Fibroblast of mammary gland (primary cell): ENCODE results near the gene ESRRA.
A peak's percentile ranks its signal among the peaks of the same experiment; 100 is the strongest.

Source experiments
- DNase-seq: peaks from one replicate; pipeline ENCODE4 v3.0.0-alpha.2; 2010; ENCODE audit warnings: low read depth
- H3K4me3 ChIP-seq: 2 replicates; pipeline ENCODE4 v1.5.1; 2011; ENCODE audit warnings: low read depth, mild to moderate bottlenecking, low read length, moderate library complexity; ENCODE audit not compliant: control insufficient read depth
- TF ChIP-seq, protein P1 (sequence below): conservative IDR thresholded peaks from 2 replicates; pipeline ENCODE4 v1.5.1; 2011; ENCODE audit warnings: low read depth, low read length, inconsistent platforms; ENCODE audit not compliant: control insufficient read depth, insufficient read depth

ESRRA gene

DNA sequence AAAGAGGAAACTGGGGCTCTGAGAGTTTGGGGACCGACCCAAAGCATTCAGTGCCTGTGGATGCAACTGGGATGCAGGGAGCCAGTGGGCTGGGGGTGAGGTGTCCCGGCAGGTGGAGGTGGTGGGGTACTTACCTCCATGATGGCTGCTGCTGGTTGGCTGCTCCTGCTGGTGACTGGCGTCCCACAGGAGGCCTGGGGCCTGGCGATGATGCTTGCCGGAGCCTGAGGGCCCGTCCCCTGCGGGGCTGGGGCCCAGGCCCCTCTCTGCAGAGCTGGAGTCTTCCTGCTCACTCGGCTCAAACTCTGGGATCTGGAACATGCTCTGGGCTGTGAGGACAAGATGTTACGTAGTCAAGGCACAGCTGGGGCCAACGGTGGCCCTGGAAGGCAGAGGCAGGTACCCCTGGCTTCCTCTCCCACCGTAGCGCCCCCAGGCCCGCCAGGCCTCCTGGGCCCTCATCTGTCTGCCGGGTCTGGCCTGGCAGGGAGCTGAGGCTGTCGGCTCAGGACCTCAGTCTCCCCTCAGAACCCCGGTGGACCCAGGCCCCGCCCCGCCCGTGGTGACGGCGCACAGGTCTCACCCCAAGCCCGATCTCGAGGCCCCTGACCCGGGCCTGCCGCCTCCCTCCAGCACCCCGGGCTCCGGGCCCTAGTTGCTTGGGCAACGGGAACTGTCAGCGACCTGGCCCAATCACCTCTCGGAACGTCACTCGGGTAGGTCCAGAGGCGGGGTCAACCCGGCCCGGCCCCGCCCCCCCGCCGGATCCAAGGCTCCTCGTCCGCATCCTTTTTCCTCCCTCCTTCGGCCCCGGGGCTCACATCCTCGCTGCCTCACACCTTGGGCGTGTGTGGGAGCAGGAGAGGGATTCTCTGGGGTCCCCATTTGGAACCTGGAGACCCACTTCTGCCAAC, 21.0 kb upstream of the ESRRA start, which contains the start of gene BAD:
TSS of gene BAD (minus strand) at position 618 of the 914 bp plus-strand sequence. CDS start at position 321, 297 bp downstream.
- TF ChIP-seq, protein P1, sequence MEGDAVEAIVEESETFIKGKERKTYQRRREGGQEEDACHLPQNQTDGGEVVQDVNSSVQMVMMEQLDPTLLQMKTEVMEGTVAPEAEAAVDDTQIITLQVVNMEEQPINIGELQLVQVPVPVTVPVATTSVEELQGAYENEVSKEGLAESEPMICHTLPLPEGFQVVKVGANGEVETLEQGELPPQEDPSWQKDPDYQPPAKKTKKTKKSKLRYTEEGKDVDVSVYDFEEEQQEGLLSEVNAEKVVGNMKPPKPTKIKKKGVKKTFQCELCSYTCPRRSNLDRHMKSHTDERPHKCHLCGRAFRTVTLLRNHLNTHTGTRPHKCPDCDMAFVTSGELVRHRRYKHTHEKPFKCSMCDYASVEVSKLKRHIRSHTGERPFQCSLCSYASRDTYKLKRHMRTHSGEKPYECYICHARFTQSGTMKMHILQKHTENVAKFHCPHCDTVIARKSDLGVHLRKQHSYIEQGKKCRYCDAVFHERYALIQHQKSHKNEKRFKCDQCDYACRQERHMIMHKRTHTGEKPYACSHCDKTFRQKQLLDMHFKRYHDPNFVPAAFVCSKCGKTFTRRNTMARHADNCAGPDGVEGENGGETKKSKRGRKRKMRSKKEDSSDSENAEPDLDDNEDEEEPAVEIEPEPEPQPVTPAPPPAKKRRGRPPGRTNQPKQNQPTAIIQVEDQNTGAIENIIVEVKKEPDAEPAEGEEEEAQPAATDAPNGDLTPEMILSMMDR = no peak
- peak; percentile 87 for DNase-seq
- peak within 1 kb of the TSS; percentile 71 for H3K4me3 ChIP-seq

DNA sequence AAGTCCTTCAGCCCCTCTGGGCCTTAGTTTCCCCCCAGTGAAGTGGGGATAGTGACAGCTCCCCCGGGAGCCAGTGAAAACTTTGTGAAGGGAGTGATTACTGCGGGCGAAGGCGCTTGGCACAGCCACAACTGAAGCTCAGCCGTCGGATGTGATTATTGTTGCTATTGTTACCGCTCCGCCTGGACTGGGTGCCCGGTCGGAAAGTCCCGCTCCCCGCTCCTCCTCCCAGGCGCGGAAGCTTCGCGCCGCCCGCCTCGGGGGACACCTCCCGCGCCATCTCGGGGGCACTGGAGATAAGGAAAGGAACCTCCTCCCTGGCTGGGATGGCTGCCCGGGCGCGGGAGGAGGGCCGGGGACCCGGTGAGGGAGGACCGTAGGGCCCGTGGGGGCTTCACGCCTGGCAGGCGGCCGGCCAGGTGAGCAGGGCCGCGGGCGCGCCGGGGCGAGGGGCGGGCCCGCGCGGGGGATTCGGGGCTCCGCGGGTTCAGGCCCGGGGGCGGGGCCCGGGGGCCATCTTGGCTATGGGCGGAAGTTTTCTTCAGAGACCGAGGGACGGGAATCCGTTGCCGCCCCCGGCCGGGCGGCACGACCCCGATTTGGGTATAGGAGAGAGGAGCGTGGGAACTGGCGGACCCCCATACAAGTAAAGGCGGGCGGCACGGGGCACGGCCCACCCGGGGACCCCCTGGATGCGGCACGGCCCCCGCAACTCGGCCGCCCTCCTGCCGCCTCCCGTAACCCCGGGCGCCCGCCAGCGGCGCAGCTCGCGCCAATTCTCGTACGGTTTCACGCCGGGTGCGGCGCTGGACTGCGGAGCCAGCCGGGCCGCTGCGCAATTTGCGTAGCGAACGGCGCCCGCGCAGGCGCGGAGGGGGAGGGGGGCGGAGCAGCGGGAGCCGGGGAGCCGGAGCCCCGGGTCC, 20.1 kb upstream of the ESRRA start, which contains the start of gene GPR137:
TSS of gene GPR137 (plus strand) at position 887 of the 923 bp plus-strand sequence. CDS start 677 bp downstream, outside the sequence.
- peak within 1 kb of the TSS; percentile 71 for H3K4me3 ChIP-seq
- TF ChIP-seq, protein P1 = no peak
- DNase-seq = peak; percentile 54

DNA sequence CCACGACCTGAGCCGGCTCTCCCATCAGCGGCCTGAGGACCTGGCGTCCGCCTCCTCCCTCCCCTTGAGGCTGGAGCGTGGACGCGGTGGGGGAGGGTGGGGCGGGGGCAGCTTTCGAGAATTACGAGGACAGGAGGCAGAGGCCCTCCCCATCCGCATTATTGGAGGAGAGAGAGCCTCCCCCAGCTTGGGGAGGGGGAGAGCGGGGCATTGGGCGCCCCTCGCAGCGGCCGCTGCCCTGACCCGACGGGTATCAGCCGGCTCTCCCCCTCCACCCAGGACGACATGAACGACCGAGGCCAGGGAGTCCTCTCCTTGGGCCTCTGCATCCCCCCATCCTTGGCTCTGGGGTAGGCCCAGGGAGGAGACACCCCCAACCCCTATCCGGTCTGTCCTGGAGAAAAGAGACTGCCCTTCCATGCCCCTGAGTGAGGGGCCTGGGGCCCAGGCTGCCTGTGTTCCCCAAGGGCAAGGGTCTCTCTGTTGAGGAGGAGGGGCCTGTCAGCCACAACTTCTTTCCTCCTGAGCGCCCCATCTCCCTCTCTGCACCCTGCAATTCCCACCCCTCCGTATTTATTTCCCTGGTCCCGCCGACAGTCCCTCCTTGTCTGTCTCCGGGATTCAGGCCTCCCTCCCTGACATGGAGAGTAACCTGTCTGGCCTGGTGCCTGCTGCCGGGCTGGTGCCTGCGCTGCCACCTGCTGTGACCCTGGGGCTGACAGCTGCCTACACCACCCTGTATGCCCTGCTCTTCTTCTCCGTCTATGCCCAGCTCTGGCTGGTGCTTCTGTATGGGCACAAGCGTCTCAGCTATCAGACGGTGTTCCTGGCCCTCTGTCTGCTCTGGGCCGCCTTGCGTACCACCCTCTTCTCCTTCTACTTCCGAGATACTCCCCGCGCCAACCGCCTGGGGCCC, 19.2 kb upstream of the ESRRA start:
- DNase-seq = no peak
- peak overlapping the region; percentile 50 for H3K4me3 ChIP-seq
- TF ChIP-seq, protein P1 = no peak

DNA sequence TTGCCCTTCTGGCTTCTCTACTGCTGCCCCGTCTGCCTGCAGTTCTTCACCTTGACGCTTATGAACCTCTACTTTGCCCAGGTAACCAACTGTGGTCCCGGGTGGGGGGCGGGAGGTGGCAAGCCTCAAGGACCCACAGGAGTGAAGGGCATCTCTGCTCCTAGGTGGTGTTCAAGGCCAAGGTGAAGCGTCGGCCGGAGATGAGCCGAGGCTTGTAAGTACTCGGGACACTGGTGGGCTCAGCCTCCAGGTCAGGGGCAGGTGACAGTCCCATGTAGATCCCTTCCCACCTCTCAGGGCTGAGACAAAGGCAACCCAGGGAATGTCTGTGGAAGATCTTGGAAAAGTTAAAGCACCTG, 18.5 kb upstream of the ESRRA start:
- no peak overlapping the region for H3K4me3 ChIP-seq
- TF ChIP-seq, protein P1 = no peak
- no peak for DNase-seq

DNA sequence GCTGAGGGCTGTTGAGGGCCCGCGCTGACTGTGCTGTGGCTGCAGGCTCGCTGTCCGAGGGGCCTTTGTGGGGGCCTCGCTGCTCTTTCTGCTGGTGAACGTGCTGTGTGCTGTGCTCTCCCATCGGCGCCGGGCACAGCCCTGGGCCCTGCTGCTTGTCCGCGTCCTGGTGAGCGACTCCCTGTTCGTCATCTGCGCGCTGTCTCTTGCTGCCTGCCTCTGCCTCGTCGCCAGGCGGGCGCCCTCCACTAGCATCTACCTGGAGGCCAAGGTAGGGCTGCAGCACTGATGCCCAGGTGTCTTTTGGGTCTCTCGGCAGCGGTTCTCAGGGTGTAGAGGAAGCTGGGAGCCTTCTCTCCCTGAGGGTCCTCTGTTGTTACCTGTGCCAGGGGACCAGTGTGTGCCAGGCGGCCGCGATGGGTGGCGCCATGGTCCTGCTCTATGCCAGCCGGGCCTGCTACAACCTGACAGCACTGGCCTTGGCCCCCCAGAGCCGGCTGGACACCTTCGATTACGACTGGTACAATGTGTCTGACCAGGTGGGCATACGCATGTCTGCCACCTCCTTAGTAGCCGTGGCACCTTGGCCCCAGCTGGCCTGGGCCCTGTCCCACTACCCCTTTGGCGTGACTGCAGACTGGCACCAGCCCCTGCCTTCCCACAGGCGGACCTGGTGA, 17.5 kb upstream of the ESRRA start:
- H3K4me3 ChIP-seq = no peak overlapping the region
- TF ChIP-seq, protein P1 = no peak
- no peak for DNase-seq
